HAP-1 (cell line): ENCODE measurements around the gene GSKIP.

Experiments
- DNase-seq, 2 experiments: peaks; one replicate each; pipeline ENCODE4 v3.0.0-alpha.2; 2016 to 2020; ENCODE audit warnings: low spot score in 2 of 2
- H3K27me3 ChIP-seq: fragments of 250-450 bp; sonication (Bioruptor Pico); 2 replicates; pipeline ENCODE4 v1.5.1; 2020; ENCODE audit warnings: low read depth, mild to moderate bottlenecking, moderate library complexity
- H3K36me3 ChIP-seq: fragments of 250-450 bp; sonication (Bioruptor Pico); replicated peaks from 2 replicates; pipeline ENCODE4 v1.5.1; 2020; ENCODE audit warnings: mild to moderate bottlenecking
- H3K4me1 ChIP-seq: fragments of 250-450 bp; sonication (Bioruptor Pico); 2 replicates; pipeline ENCODE4 v1.5.1; 2020; ENCODE audit warnings: mild to moderate bottlenecking
- H3K4me3 ChIP-seq: fragments of 250-450 bp; sonication (Bioruptor Pico); 2 replicates; pipeline ENCODE4 v1.5.1; 2020; ENCODE audit warnings: mild to moderate bottlenecking, moderate library complexity
- H3K9me3 ChIP-seq: fragments of 250-450 bp; sonication (Bioruptor Pico); 2 replicates; pipeline ENCODE4 v1.5.1; 2020; ENCODE audit warnings: mild to moderate bottlenecking, moderate library complexity
- in situ Hi-C: fragments of 300-500 bp; cut with MboI; formaldehyde crosslinking; loops from 3 replicates; pipeline ENCODE4 v1.14.3; 2020; ENCODE audit warnings: low sequenced_read_pairs, inconsistent platforms, mixed read lengths

GSKIP gene

DNA sequence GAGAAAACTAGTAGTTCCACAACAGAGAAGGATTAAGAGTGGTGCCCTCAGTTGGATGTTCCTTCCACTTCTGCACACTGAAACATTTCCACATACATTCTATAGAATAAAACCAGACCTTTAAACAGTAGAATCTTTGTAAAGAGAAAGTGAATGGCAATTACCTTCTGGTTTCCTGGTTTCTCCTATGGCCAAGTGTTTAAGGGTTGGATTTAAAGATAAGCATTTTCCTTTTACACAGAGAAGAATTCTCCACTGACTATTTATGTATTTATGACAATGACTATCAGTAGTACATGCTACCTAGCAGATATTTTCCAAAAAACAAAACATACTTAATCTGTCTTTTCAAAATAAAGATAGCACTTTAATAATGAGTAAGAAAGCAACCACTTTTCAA lies 3.4 kb upstream of the GSKIP start:
- H3K27me3 ChIP-seq = no peaks in the 10 kb centered on the region
- no peak for DNase-seq
- H3K4me3 ChIP-seq = no peak overlapping the region
- in situ Hi-C loops = no loop called here
- H3K4me1 ChIP-seq = peaks cover 16% of the 10 kb centered on the region
- H3K36me3 ChIP-seq = no peaks in the 10 kb centered on the region; the same call in 1 of the 2 replicates
- no peaks in the 10 kb centered on the region for H3K9me3 ChIP-seq

DNA sequence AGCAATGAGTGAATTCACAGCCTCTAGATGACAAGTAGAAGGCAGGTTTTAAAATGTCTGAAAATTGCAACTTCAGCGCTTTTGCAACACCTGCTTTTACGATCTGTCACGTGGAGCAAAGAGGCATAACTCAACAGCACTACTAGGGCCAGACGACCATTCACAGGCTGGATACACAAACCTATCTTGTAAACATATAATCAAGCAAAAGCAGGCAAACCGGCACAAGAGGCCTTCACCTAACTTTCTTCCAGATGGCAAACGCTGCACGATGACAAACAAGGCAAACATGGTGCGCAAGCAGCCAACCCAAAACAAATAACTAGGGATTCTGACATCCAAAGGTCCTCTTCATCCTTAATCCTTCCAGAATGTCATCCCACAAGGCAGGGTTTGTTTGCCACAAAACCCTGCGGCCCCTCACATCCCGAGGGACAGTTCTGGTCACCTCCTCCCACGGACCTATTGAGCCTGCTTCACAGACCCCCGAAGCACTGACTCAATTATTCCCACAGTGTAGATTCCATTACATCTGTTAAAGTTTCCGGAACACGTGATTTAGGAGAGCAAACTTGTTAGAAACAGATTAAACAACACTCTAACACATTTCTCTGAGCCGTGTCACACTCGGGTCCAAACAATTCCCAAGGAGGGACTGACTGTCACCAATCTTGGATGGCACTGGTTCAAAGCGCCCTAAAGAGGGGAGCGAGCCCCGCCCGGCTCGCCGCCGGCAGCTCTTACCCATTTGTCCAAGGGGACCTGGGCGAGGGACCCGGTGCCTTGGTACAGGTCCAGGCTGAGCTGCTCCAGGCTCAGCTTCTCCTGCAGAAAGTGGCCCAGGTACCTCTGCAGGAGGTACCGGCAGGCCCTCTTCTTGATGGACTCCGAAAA lies 1.0 kb upstream of the GSKIP start:
- Histone ChIP-seq H3K27me3 (no peaks in the 10 kb centered on the region), H3K36me3 (no peaks in the 10 kb centered on the region; the same call in 1 of the 2 replicates), H3K4me3 (peak overlapping the region; percentile 93), H3K4me1 (peaks cover 16% of the 10 kb centered on the region), H3K9me3 (no peaks in the 10 kb centered on the region)
- in situ Hi-C loops = no loop called here
- DNase-seq = peak; percentile 23 to 55

DNA sequence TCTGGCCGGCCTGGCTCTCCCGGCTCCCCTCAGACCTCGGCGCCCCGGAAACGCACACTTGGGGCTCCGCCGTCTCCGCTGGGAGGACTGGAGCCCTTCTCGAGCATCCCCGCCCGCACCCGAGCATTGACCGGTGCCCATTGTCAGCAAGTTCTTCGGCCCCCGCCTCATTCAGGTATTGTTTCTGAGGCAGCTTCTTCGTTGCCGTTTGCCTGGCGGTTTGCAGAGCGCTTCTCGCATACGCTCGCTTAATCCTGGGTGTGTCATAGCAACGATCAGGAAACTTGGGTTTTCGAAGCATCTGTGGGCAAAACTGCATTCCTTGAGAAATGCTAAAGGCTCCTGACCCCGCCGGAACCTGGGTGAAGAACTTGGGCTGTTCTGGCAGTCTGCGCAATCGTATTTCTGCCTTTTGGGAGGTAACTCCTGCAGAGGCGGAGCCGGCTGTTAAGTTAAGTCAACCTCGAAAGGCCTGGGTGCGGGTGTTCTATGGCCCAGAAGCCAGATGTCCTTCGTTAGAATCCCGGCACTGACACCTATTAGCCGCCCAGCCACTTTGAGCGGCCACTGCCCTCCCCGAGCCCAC lies 518 bp downstream of the GSKIP start:
- Histone ChIP-seq H3K4me1 (peaks cover 16% of the 10 kb centered on the region), H3K36me3 (no peaks in the 10 kb centered on the region; the same call in 1 of the 2 replicates), H3K4me3 (peak overlapping the region; percentile 93), H3K9me3 (no peaks in the 10 kb centered on the region; the same call in 1 of the 2 replicates), H3K27me3 (no peaks in the 10 kb centered on the region)
- in situ Hi-C loops = no loop called here
- DNase-seq = peak; percentile 43 to 65

DNA sequence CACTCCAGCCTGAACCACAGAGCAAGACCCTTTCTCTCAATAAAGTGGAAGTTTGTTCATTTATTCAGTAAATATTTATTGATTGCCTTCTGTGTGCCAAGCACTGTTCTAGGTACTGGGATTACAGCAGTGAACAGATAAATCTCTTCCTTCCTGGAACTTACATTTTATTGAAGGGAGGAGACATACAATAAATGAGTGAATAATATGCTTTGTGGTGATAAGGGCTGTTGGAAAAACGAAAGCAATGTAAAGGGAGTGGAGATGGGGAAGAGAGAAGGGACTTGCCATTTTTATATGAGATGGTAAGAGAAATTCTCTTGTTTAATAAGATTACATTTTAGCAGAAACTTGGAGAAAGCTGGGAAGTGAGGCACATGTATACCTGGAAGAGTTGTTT lies 1.6 kb downstream of the GSKIP start:
- no peaks in the 10 kb centered on the region for H3K27me3 ChIP-seq
- H3K36me3 ChIP-seq = no peaks in the 10 kb centered on the region; the same call in 1 of the 2 replicates
- in situ Hi-C loops = no loop called here
- H3K4me3 ChIP-seq = no peak overlapping the region
- no peak for DNase-seq
- H3K9me3 ChIP-seq = no peaks in the 10 kb centered on the region; the same call in 1 of the 2 replicates
- peaks cover 16% of the 10 kb centered on the region for H3K4me1 ChIP-seq

DNA sequence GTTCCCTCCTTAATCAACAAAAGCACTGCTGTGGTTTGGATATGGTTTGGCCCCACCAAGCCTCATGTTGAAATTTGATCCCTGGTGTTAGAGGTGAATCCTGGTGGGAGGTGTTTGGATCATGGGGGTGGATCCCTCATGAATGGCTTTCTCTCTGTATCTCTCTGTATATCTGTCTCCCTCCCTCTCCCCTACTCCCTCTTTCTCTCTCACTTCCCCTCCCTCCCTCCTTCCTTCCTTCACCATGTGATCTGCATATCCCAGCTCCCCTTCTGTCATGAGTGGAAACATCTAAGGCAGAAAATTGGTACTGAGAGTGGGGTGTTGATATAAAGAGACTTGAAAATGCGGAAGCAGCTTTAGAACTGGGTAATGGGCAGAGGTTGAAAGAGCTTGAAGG lies 5.2 kb downstream of the GSKIP start:
- in situ Hi-C loops = no loop called here
- no peaks in the 10 kb centered on the region for H3K27me3 ChIP-seq
- no peaks in the 10 kb centered on the region; the same call in 1 of the 2 replicates for H3K36me3 ChIP-seq
- DNase-seq = no peak
- no peak overlapping the region for H3K4me3 ChIP-seq
- H3K4me1 ChIP-seq = peaks cover 4% of the 10 kb centered on the region; the same call in 1 of the 2 replicates
- no peaks in the 10 kb centered on the region; the same call in 1 of the 2 replicates for H3K9me3 ChIP-seq

DNA sequence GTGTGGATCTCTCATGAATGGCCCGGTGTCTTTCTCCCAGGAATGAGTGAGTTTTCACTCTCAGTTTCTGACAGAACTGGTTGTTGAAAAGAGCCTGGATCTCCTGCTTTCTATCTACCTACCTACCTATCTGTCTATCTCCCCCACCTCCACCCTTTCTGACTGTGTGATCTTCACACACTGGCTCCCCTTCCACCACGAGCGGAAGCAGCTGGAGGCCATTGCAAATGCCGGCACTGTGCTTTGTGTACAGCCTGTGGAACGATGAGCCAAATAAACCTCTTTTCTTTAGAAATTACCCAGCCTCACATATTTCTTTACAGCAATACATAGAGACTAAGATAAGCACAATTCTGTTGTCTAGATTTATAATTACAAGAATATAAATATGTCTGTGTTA lies 7.2 kb downstream of the GSKIP start:
- Histone ChIP-seq H3K36me3 (no peaks in the 10 kb centered on the region), H3K27me3 (no peaks in the 10 kb centered on the region), H3K9me3 (no peaks in the 10 kb centered on the region; the same call in 1 of the 2 replicates), H3K4me3 (no peak overlapping the region), H3K4me1 (no peaks in the 10 kb centered on the region)
- in situ Hi-C loops = no loop called here
- DNase-seq = no peak

DNA sequence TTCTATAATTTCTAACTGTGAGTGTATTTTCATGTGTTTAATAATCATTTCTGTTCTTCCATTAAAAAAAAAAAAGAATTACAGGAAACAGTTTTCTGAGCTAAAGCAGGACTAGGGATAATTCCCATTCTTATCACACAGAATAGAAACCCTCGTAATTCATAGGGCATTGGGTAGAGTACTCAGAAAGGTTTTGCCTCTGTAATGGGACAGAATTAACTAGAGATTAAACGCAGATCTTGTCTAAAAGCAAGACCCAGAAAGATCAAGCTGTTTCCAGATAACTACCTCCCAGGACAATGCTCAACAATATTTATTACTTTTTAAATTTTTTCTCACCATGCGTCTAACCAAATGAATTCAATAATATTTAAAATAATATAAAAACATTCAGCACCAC lies 10.2 kb downstream of the GSKIP start:
- in situ Hi-C loops = no loop called here
- no peaks in the 10 kb centered on the region for H3K36me3 ChIP-seq
- no peaks in the 10 kb centered on the region; the same call in 1 of the 2 replicates for H3K9me3 ChIP-seq
- H3K27me3 ChIP-seq = no peaks in the 10 kb centered on the region
- peak in 1 of 2 experiments; percentile 1 for DNase-seq
- no peak overlapping the region for H3K4me3 ChIP-seq
- H3K4me1 ChIP-seq = no peaks in the 10 kb centered on the region

DNA sequence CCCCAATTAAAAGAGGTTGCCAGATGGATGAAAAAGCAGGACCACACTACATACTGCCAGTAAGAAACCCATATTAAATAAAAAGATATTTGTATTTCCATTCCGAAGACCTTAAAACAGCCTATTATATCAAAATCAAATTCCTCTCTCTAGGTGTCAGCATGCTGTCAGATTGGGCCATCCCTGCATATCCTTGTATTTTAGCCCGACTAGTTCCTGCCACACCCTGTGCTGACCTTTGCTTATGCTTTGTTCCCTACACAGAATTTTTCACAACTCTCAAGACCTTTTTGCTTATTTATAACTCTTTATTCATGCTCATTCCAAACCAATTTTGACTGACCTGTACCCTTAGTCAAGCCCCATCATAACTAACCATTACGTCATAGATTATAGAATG lies 12.8 kb downstream of the GSKIP start:
- no peaks in the 10 kb centered on the region for H3K36me3 ChIP-seq
- no peaks in the 10 kb centered on the region; the same call in 1 of the 2 replicates for H3K9me3 ChIP-seq
- no peaks in the 10 kb centered on the region for H3K4me1 ChIP-seq
- H3K27me3 ChIP-seq = no peaks in the 10 kb centered on the region
- DNase-seq = peak in 1 of 2 experiments; percentile 1
- in situ Hi-C loops = no loop called here
- H3K4me3 ChIP-seq = no peak overlapping the region

DNA sequence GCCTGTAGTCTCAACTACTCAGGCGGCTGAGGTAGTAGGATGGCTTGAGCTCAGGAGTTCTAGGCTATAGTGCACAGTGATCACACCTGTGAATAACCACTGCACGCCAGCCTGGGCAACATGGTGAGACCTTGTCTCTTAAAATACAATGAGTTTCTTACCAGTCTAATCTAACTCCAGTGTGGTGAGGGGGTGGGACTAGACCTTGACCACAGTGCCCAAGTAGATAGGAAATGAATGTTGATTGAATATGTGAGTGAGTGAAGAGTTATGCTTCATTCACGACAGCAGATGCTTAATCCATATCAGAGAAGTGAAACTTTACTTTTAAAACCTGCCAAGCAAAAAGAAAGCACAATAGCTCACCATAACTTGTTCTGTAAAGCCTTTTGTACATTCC lies 17.4 kb downstream of the GSKIP start:
- Histone ChIP-seq H3K36me3 (peaks cover 10% of the 10 kb centered on the region), H3K4me3 (no peak overlapping the region), H3K9me3 (no peaks in the 10 kb centered on the region; the same call in 1 of the 2 replicates)

DNA sequence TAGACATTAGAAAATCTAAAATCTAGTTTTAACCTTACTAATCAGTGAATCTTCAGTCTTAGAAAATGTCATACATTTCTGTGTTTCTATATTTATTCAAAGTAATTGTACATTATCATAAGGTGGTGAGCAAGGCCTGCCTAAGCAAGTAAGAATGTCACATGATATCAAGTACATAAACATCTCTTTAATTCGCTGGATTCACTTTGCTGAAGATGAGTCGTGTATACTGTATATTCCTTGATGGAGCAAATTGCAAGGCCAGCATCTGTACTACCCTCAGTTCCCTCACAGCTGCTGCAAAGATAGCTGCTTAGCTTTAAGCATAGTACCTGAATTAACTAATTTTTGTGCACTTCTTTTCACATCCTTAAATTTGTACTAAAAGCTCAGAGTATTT lies 20.1 kb downstream of the GSKIP start:
- no peak overlapping the region for H3K4me3 ChIP-seq
- in situ Hi-C loops = no loop called here

More for the DNA sequence above, 17.4 kb downstream of the GSKIP start:
- H3K27me3 ChIP-seq = no peaks in the 10 kb centered on the region
- in situ Hi-C loops = no loop called here
- DNase-seq = no peak
- H3K4me1 ChIP-seq = no peaks in the 10 kb centered on the region

DNA sequence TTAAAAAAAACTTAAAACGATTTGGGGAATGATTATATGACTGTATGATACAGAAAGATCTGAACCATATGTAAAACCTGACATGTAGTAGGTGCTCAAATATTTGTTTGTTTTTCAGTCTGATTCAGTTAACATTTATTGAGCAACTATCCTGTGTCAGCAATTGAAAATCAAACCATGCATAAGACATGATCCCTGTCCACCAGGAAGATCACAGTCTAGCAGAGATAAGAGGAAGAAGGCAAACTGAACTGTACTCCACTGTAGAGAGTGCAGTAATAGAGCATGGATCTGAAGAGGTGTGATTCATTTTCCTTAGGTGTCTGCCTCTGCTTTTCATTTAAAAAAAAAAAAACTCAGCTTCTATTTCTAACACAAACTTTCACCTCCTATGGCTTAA lies 20.7 kb downstream of the GSKIP start:
- no peak for DNase-seq
- no peaks in the 10 kb centered on the region for H3K27me3 ChIP-seq
- in situ Hi-C loops = no loop called here
- no peak overlapping the region for H3K4me3 ChIP-seq
- no peaks in the 10 kb centered on the region for H3K4me1 ChIP-seq
- no peaks in the 10 kb centered on the region for H3K9me3 ChIP-seq
- peaks cover 15% of the 10 kb centered on the region for H3K36me3 ChIP-seq

More for the DNA sequence above, 20.1 kb downstream of the GSKIP start:
- H3K27me3 ChIP-seq = no peaks in the 10 kb centered on the region
- peaks cover 15% of the 10 kb centered on the region for H3K36me3 ChIP-seq
- no peaks in the 10 kb centered on the region for H3K9me3 ChIP-seq
- DNase-seq = no peak
- H3K4me1 ChIP-seq = no peaks in the 10 kb centered on the region

DNA sequence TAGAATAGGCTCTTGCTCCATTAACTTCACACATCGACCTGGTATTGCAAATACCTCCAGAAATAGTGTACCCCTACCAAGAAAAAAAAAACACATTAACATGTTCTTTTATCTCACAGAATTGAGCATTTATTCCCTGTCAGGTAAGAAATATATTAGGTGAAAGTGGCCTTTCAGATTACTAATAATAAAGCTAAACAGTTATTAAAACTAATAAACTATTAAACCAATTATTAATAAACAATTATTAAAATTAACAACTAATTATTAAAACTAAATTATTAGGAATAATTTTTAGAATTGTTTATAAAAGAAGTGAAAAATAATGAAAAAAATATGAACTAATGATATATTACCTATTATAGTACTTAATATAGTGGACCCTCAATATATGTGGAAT lies 21.4 kb downstream of the GSKIP start:
- Histone ChIP-seq H3K27me3 (no peaks in the 10 kb centered on the region), H3K4me3 (no peak overlapping the region), H3K4me1 (no peaks in the 10 kb centered on the region), H3K36me3 (peaks cover 15% of the 10 kb centered on the region), H3K9me3 (no peaks in the 10 kb centered on the region)
- DNase-seq = no peak
- in situ Hi-C loops = no loop called here

DNA sequence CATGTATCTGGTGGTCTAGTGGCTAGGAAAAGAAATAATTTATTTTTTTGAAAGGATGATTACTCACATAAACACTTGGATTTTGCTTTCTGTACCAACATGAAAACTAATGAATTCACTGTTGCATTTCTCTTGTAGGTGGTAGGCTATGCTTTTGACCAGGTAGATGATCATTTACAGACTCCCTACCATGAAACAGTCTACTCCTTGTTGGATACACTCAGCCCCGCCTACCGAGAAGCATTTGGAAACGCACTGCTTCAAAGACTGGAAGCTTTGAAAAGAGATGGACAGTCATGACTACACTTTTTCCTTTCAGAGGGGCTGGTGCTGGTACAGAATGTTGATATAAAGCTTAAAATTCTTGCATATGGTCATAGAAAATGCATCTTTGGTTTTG lies 22.1 kb downstream of the GSKIP start:
- no peaks in the 10 kb centered on the region for H3K9me3 ChIP-seq
- no peaks in the 10 kb centered on the region for H3K4me1 ChIP-seq
- in situ Hi-C loops = no loop called here
- H3K36me3 ChIP-seq = peaks cover 15% of the 10 kb centered on the region
- DNase-seq = no peak
- no peak overlapping the region for H3K4me3 ChIP-seq
- H3K27me3 ChIP-seq = no peaks in the 10 kb centered on the region

DNA sequence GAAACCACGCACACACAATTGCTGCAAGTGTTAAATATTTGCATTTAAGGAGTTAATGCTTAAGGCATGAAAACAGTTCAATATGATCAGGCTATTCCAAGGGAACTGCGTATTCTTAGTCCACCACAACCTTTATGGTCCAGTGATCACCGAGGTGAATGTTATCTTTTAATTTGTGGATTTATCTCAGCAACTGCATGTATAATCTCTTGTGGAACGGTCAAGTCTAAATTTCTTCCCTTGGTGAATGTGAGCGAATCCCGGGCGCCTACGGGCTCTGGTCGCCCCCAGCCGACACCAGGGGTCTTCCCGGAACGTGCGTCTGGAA lies 27.6 kb downstream of the GSKIP start:
- Histone ChIP-seq H3K4me3 (peak overlapping the region; percentile 47), H3K4me1 (peaks cover 4% of the 10 kb centered on the region), H3K9me3 (no peaks in the 10 kb centered on the region), H3K36me3 (peaks cover 3% of the 10 kb centered on the region), H3K27me3 (no peaks in the 10 kb centered on the region)
- in situ Hi-C loops = no loop called here
- DNase-seq = no peak
